ENCODE data around the gene CENPT. TPM values are rescaled to one million over a fixed set of nuclear protein-coding genes. Genes with fewer than 3 reads are reported as not detected.

CENPT gene
- total and polyA plus RNA-seq, 2 donors (not counting 1 experiment from before 2014, with no cell fraction given): 75.0 to 169 TPM

- POLR2A ChIA-PET: interaction anchor here (0.5 to 1.5 kb wide), 11 partner anchors 10 to 588 kb away, joined by 3 to 11 read pairs (median 5); partner anchors contain the start of gene NUTF2
- H3K9me3 ChIP-seq (ENCODE audit: control extremely low read depth in 1 of 3, control insufficient read depth in 2 of 3, insufficient read depth in 1 of 3, low read length in 2 of 3): peaks cover 0 to 2% (median 0%) of the 10 kb centered on the region in 3 donors
- WGBS (ENCODE audit: insufficient coverage): 0% methylated on average over 44 of the region's 54 CpGs
- Mint-ChIP-seq H3K27ac (peak within 1 kb of the TSS; percentile 94), H3K4me3 (peak within 1 kb of the TSS; percentile 97), H3K4me1 (peaks cover 45% of the 10 kb centered on the region), H3K9me3 (ENCODE audit: insufficient read depth) (no peaks in the 10 kb centered on the region), H3K27me3 (no peaks in the 10 kb centered on the region)
- peak within 1 kb of the TSS; percentile 92 for H3K4me2 ChIP-seq (replicated peaks; ENCODE audit: low read depth, low read length, poor library complexity, severe bottlenecking)
- peak; percentile 89 for ATAC-seq (ENCODE audit: low read depth)
- peak; percentile 98 for DNase-seq
- TF ChIP-seq EZH2 (IDR thresholded peaks at IDR 0.05; ENCODE audit: borderline replicate concordance, insufficient read depth, low read depth, low read length, poor library complexity, severe bottlenecking): no peak
- TF ChIP-seq, protein P1, sequence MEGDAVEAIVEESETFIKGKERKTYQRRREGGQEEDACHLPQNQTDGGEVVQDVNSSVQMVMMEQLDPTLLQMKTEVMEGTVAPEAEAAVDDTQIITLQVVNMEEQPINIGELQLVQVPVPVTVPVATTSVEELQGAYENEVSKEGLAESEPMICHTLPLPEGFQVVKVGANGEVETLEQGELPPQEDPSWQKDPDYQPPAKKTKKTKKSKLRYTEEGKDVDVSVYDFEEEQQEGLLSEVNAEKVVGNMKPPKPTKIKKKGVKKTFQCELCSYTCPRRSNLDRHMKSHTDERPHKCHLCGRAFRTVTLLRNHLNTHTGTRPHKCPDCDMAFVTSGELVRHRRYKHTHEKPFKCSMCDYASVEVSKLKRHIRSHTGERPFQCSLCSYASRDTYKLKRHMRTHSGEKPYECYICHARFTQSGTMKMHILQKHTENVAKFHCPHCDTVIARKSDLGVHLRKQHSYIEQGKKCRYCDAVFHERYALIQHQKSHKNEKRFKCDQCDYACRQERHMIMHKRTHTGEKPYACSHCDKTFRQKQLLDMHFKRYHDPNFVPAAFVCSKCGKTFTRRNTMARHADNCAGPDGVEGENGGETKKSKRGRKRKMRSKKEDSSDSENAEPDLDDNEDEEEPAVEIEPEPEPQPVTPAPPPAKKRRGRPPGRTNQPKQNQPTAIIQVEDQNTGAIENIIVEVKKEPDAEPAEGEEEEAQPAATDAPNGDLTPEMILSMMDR (IDR thresholded peaks at IDR 0.05): no peak
- no peaks in the 10 kb centered on the region for H3K27me3 ChIP-seq (replicated peaks in 1 of 4; ENCODE audit: control extremely low read depth in 1 of 4, control insufficient read depth in 3 of 4, insufficient read depth in 4 of 4, low read length in 3 of 4)
- H3K4me3 ChIP-seq (ENCODE audit: control extremely low read depth in 1 of 5, extremely low read depth in 1 of 5, insufficient read depth in 1 of 5, low read depth in 2 of 5, low read length in 4 of 5): peak within 1 kb of the TSS; percentile 89 to 99 (median 92)
- peaks cover 52% of the 10 kb centered on the region for H3K79me2 ChIP-seq (ENCODE audit: control insufficient read depth, insufficient read depth, low read length)
- peaks cover 40 to 51% of the 10 kb centered on the region in 2 donors for H3K4me1 ChIP-seq (ENCODE audit: control insufficient read depth in 2 of 2, insufficient read depth in 2 of 2, low read length in 2 of 2)
- H3K9ac ChIP-seq (ENCODE audit: low read length): peak within 1 kb of the TSS; percentile 86
- peak within 1 kb of the TSS; percentile 78 to 80 for H3K27ac ChIP-seq (ENCODE audit: low read length in 2 of 2)
- intact Hi-C loops (cut with micrococcal nuclease): loop anchor here (1.0 to 10.0 kb wide), 13 partner anchors 10 to 430 kb away; partner anchors contain the start of genes AGRP, ATP6V0D1, C16orf86 and CTCF
- H4K20me1 ChIP-seq (ENCODE audit: control insufficient read depth, insufficient read depth, low read length, poor library complexity, severe bottlenecking): peaks cover 8% of the 10 kb centered on the region
- CTCF ChIA-PET: interaction anchor here (0.8 to 2.7 kb wide), 11 partner anchors 9 to 279 kb away, joined by 3 to 48 read pairs (median 4); partner anchors contain the start of gene GFOD2
- H3K36me3 ChIP-seq (replicated peaks in 1 of 2; ENCODE audit: control extremely low read depth in 1 of 2, control insufficient read depth in 1 of 2, extremely low read depth in 1 of 2, insufficient read depth in 2 of 2, low read length in 1 of 2): peaks cover 2 to 5% of the 10 kb centered on the region in 2 experiments
- peak within 1 kb of the TSS; percentile 90 for H2AFZ ChIP-seq (ENCODE audit: insufficient read depth, low read depth, low read length, poor library complexity, severe bottlenecking)
Measured at GRCh38 chr16:67806428-67807147, 40.9 kb downstream of the CENPT start, which contains the start of the genes RANBP10 and TSNAXIP1. Gene RANBP10, minus strand, starts transcription at chr16:67806560. Its CDS starts 24 bp downstream, at chr16:67806536. Gene TSNAXIP1, plus strand, starts transcription at chr16:67806889. Its CDS starts 261 bp downstream, at chr16:67807150.
